GM18519 (cell line): ENCODE measurements around the gene DLG1.

Experiments used
- ATAC-seq: cut with Tn5 transposase; IDR thresholded peaks from one replicate; pipeline ENCODE4 v1.9.1; 2021; ENCODE audit warnings: mild to moderate bottlenecking, moderate library complexity; ENCODE audit not compliant: unreplicated experiment, low FRiP score

The DLG1 gene

DNA sequence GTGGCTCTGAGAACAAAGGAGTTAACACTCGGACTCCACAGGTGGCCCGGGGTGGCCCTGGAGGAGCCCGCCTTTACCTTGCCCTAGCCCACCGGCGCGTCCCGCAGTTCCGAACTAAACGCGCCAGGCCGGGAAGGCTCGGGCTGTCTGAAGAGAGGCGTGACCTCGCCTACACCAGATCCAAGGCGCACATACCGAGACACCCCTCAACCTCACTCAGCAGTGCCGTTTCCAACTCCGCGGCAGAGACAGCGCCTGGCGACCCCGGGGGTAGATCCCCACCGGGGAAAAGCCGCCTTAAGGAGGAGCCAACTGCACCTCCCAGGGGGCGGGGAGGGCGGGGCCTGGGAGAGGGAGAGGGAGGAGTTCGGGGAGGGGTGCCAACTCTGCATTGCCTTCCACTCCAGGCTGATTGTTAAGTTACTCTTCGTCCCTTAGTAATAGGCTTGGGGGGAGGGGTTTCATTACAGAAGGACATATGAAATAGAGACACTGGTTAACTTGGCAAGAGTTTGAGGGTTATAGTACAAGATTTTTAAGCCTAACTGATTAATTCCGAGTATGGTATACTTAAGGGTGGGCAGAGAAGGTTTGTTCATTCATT, at the start of gene DLG1:
TSS of gene DLG1 (minus strand) at position 272 of the 604 bp plus-strand sequence. CDS start 1,408 bp downstream, outside the sequence.
- ATAC-seq = peak; percentile 21

DNA sequence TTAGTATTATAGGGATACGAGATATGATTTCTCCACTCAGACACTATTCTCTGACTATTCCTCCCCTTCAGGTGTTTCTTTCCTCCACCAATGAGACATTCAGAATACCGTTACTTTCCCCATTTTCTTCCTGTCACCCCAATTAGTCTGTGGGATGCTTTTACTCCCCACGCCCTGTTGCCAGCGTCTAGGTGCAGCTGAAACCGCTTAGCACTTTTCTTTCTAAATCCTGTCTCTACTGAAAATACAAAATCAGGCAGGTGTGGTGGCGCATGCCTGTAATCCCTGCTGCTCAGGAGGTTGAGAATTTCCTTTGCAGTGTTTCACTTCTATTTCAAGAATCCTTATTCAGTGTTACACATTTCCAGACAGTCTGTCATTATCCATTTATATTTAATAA, 49.6 kb upstream of the DLG1 start:
- ATAC-seq = no peak

DNA sequence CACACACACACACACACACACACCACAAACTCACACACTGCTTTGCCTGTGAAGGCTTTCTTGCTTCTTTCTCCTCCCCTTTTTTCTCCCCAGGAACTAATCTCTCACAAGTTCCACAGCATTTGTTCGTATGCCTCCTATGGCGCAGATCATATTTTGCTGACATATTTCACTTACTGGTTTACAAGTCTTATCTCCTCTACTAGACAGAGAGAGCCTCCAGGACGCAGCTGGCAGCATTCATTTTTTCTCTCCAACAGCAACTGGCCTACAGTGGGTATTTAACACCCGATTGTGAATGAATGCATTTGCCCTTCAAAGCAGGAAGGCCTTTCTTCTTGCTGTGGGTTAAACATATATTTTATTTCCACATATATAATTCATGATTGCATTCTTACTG, 47.0 kb upstream of the DLG1 start:
- no peak for ATAC-seq

DNA sequence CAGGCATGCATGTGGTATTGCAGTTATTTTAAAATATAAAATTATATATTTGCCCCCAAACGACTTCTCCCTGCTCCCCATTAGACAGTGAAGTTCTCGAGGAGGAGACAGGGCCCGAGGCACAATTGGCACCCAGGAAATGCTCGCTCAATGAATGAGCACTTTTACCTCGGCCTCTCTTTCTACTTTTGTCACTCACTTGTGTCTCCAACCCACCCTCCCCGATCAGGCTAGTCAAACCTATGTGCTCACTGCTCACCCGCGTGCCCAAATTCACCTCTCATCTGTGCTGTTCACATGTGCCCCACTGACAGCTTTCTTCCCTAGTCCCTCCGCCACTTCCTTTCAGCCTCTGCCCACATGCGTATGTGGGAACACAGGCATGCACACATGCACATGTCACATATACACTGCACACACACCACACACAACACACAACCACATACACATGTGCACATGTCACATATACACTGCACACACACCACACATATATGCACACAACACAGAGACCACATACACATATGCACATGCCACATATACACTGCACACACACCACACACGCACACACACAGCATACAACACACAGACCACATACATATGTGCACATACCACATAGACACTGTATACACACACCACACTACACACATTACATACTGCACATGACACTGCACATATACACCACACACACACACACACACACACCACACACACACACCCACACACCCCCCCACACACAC, 46.3 kb upstream of the DLG1 start:
- no peak for ATAC-seq

DNA sequence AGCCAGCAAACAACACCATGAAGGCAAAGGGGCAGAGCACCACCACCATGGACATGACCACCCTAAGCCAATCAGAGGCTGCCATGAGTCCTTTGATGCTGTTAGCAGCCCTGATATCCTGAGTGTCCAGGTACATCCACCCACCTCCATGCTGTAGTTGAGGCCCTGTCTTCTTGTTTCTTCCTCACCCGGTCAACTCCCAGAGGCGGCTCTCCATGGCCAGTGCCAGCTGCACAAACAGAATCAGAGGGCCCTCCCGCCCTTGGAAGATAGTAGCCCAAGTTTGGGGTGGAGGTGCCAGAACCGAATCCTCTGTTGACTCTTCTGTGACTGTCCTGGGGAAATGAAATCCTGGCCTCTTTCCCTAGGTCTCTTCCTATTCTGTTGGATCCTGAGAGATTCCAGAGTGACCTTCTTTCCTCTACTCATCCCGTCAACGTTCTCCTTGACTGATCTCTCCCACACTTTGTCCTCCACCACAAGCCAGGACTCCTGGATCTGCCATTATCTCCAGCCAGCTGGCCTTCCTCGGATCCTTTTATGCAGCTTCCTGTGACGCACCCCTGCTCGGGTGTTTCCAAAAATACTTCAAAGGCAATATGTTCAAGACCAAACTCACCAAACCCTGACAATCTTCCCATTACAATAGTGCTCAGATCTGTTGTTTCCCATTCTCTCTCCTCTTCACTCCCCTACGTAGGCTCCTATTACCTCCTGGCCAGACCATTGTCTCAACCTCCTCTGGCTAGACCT, 45.4 kb upstream of the DLG1 start:
- no peak for ATAC-seq

DNA sequence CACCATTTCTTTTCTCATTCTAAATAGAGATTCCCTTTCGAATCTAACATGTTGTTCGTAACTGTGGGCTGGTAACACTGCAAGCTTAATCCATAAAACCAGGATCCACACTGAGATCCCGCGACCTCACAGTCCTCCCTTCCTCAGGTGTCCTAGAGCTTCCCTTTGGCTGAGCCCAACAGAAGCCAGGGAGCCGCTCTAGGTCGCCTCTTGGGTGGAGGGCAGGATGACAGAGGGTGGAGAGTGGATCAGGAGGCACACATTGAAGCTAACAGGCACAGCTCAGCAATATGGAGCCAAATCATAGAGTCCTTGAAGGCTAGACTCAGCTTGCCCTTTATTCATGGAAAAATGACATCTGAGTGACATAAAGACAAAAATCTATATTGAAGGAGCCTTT, 44.7 kb upstream of the DLG1 start:
- ATAC-seq = no peak

DNA sequence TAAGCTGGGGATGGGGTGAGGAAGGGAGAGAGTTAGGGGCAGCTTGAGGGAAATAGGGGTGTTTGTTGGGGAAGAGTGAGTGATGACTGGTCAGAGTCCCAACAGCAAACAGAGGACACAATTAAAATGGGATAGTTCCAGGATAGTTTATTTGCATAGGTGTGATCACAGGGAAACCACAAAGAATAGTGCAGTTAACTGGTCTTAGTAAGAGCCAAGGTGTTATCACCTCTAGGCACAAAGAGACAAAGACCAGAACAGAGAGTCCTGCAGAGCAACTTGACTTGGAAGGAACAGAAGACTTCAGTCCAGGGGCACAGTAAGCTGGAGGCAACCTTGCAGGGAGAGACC, 42.1 kb upstream of the DLG1 start:
- no peak for ATAC-seq

DNA sequence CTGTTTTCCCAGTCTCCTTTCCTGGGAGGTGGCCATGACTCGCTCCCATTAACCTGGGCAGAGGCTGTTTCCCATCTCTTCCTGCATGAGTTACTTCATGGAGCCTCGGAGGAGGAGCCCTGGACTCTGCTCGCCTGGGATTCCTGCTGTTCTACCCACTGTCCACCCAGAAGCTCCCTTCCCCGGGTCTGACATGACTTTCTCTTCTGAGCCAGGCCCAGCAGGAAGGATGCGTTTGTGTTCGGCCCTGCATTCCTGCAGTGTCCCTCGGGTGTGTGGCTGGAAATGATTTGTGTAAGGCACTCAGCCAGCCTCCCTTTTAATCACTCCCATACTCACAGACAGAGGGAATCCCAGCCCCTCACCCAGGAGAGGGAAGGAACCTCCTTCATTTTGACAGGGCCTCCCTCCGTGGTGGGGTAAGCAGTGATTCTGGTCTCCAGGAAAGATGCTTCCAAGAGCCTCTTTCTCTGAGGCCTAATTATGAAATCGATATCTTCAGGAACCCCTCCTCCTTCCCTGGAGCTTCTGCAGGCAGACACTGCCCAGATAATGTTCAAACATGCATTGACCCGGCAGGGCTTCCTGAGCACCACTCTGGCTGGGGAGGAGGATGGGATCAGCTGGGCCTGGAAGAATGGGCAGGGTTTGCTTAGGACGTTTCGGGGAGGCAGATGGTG, 41.6 kb upstream of the DLG1 start:
- ATAC-seq = no peak

DNA sequence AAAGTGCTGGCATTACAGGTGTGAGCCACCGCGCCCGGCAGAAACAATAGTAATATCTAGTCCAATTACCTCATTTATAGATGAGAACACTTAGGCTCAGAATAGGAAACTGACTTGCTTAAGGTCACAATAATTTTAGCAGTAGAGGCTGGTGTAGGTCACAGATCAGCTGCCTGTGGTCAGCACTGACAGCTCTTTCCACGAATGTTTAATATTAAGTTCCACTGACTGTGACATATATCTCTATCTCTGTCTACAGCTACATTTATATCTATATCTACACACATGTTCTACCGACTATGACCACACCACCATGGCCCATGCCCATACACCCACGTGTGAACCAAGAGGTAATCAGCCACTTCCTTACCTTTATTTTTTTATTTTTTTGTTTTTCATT, 40.2 kb upstream of the DLG1 start:
- no peak for ATAC-seq

DNA sequence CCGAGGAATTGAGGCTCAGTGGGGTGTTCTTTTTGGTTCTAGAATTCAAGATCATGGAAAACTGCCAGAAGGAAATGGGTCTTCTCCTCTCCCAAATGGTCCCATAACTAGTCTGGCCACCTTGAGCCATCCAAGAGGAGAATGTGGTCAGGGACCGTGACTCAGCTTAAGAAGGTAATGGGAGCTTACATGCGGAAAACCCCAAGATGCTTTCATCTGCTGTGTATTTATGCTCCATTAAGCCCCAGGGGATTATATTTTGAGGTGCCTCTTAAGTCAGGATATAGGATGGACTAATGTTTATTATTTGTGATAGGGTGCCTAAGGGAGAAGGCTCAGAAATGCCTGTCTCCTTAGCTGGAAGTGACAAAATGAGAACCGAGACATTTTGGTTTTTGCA, 39.2 kb upstream of the DLG1 start:
- no peak for ATAC-seq

DNA sequence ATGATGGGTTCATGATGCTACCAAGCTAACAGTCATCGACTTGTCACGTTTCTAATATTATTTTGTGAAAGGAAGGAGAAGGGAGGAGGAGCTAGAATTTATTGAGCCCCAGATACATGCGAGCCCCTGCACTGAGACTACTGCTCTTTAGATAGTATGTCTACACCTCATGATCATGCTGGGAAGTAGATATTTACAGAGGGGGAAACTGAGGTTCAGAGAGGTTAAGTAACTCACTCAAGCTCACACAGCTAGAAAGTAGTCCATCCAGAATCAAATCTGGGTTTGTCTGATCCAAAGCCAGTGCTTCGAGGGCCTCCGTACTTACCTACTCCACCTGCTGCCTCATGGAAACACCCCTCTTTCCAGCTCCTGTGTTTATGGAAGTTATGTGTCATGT, 38.8 kb upstream of the DLG1 start:
- no peak for ATAC-seq

DNA sequence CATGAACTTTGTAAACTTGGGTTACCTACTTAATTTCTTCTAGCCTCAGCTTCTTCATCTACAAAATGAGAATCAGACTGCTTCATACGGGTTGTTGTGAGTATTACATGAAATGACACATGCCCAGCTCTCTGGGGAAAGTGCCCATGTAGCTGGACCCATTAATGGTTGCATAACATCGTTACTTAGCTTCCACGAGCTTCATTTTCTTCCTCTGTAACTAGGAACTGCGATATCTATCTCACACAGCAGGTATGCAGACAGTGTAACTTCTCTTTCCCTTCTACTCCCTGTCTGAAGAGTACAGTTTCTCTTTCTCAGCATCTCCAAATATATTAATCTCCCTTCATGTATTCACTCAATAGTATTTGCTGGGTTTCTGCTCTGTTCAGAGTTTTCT, 37.9 kb upstream of the DLG1 start:
- no peak for ATAC-seq

DNA sequence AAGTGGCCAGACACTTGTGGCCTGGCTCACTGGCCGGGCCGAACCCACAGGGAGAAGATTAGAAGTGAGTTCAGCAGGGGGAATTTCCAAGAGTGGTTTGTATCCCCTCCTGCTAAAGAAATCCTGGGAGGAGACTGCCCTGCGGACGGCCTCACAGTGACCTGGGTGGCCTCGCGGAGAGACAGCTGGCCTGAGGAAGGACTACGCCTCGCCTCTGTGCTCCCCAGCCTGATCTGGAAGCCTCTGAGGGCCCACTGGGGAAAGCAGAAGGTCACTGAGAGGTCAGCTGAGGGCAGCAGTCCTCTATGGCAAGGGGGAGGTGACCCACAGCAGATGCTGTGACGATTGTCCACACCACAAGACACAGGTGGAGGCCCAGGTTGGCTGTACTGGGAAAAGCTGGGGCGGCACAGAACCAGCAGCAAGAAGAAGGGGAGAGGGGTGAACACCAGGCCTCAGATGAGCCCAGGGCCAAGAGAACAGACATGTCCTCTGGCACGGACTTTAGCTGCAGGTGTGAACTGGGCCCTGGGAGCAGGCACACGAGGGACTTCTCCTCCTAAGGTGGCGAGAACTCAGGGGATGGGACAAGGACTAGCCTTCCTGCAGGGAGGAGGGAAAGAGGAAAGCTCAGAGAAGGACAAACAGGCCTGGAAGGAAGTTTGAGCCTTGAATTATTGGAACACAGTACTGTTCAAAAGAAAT, 37.2 kb upstream of the DLG1 start:
- ATAC-seq = no peak

DNA sequence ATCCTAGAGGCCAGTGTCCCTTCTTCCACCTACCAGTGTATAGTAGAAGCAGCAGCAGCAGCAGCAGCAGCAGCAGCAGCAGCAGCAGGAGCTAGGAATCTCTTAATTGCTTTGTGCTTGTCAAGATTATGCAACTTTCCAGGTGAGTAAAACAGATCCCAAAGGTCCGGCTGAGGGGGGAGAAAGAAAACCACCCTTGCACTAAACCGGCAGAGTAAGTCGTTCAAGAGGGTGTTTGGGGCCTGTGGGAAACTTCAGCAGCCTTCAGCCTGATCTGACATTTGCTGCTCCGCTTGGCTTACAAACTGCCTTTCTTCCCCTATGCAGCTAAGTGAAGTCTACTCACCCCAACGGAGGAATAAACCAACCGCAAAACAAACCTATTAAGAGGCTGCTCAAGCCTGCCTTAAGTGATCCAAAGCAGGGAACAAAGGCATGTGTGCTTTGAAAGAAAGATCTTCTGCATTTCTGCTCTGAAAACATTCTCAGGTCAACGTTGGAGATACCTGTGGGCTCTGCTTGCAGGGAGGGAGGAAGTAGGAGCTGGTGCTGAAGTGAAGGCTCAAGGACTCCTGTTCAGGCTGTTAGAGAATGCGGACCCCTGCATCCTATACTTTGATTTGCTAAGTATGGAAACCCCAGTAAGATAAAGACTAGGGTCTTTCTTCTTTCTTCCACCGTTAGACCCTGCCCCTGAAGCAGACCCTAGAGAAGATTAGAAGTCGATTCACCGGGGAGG, 35.7 kb upstream of the DLG1 start:
- ATAC-seq = no peak

DNA sequence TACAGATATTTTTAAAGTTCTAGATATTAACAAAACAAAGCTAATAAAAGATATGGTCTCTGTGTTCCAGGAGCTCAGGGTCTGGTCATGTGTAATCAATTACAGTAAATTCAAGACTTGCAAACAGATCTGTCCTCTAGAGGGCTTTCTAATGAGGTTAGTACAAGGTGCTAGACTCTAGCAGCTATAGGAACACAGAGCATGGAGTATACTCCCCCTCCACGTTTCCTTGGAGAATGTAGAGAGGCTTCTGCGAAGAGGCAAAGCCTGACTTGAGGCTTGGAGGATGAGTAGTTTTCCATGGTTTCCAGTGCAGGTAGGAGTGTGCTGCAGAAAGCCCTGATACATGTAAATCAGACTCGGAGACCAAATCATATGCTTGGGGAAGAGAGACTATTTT, 32.7 kb upstream of the DLG1 start:
- ATAC-seq = no peak

DNA sequence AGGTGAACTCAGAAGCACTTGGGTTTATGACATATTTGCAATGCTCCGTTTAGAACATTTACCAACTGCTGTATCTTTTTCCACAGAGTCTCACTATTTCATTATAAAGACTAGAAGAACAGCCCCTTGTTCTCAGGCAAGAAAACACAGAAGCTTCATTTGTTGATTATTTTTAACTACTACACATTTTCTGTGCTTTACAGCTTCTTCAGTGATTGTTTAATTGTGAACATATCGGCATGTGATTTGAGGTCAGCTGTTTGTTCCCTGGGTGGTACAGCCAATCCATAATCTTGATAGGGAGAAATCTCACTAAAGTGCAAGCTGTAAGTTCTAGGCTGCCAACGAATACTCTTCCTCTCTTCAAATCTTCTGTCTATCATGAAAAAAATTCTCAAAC, 31.0 kb upstream of the DLG1 start:
- no peak for ATAC-seq

DNA sequence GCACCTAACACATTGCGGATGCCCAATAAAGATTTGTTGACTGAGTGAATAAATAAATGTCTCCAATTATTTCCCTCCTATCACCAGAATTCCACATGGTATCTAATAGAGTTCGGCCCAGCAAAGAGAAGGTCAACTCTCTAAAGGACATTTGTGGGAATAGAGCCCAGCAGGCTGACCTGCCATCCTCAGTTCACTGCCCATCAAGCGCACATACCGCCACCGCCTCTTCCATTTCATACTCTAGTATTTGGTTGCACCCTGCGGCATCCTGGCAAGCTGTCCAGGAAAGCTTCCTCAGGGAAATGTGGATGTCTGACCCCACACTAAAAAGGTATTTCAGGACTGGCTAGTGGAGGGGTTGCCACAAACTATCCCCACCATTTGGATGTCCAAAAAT, 29.8 kb upstream of the DLG1 start:
- no peak for ATAC-seq

DNA sequence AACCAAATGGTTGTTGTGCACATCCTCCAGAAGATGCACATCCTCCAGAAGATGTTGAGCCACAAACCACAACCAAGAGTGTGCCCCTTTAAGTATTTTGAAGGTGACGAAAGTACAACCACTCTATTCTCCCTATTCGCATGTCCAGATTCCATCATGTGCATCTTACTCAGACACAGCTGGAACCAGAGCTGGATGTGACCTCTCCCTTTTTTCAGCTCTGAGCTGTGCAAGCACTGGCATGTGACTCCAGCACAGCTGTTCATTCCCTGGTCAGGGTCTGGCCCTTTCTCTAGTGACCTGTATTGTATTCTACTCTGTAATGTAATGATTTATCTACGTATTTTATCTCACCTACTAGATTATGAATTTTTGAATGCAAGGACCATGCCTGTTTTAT, 29.3 kb upstream of the DLG1 start:
- no peak for ATAC-seq

DNA sequence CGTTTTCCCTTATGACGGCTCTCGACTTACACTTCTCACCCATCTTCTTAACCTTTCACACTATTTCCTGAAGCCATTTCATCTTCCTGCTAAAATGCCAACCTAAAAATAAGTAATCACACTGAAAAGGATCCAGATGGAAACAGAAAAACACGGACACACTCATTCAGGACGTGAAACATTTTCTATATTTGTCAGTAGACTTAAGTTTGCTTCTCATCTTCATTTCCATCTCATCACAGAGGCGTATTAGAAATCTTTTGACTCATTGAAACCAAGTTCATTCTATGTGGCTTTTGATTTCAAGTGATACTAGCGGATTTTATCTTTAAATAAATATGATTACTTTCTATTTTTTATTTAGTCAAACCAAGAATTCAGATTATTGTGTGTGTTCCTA, 27.4 kb upstream of the DLG1 start:
- no peak for ATAC-seq

DNA sequence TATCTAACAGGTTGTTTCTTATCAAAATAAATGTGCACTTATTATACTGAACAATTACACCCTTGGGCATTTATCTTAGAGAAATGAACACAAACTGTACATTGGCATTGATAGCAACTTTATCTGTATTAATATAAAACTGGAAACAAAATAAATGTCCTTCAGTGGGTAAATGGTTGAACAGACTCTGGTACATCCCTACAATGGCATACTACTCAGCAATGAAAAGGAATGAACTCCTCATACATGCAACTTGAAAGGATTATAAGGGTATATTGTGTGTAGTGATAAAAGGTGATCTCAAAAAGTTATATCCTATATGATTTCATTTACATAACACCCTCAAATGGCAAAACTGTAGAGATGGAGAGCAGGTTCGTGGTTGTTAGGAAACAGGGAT, 23.7 kb upstream of the DLG1 start:
- ATAC-seq = no peak
